ENCODE results near the gene AIFM1. TPM values are rescaled to one million over a fixed set of nuclear protein-coding genes. Genes with fewer than 3 reads are reported as not detected.

The AIFM1 gene
- total and polyA plus RNA-seq, 4 donors, result 14.4 to 35.8 (median 31.2) TPM

- no peak for TF ChIP-seq CTCF (IDR thresholded peaks at IDR 0.05; ENCODE audit: control extremely low read depth, extremely low read depth)
- DNase-seq, result no peak
- ATAC-seq (ENCODE audit: insufficient read depth, low FRiP score), result no peak
Measured at GRCh38 chrX:130176354-130176776, 10.7 kb upstream of the AIFM1 start.

GRCh38 chrX:130174937-130175336, 9.3 kb upstream of the AIFM1 start:
- ATAC-seq (ENCODE audit: insufficient read depth, low FRiP score) (no peak), DNase-seq (no peak)
- 85 to 100% methylated on average over 2 of the region's 2 CpGs for WGBS, 2 donors
- H3K27ac ChIP-seq (ENCODE audit: low read depth in 1 of 2, low read length in 1 of 2), result no peak overlapping the region
- no peaks in the 10 kb centered on the region for H3K36me3 ChIP-seq (ENCODE audit: control insufficient read depth in 4 of 4, insufficient read depth in 4 of 4, low read length in 4 of 4)
- TF ChIP-seq CTCF (IDR thresholded peaks at IDR 0.05; ENCODE audit: control extremely low read depth, extremely low read depth), result no peak
- peaks cover 0 to 5% (median 5%) of the 10 kb centered on the region in 3 donors for H3K27me3 ChIP-seq (ENCODE audit: control insufficient read depth in 3 of 3, insufficient read depth in 3 of 3, low read length in 2 of 3)
- no peaks in the 10 kb centered on the region for H3K9me3 ChIP-seq (ENCODE audit: control insufficient read depth in 4 of 4, insufficient read depth in 3 of 4, low read length in 3 of 4)
- H3K4me3 ChIP-seq, result no peak overlapping the region
- peaks cover 0 to 10% (median 4%) of the 10 kb centered on the region in 5 donors for H3K4me1 ChIP-seq (ENCODE audit: control insufficient read depth in 5 of 5, insufficient read depth in 5 of 5, low read length in 5 of 5)
- no peak overlapping the region for H3K9ac ChIP-seq (ENCODE audit: insufficient read depth in 1 of 2, low read length in 2 of 2)

More at GRCh38 chrX:130176354-130176776, 10.7 kb upstream of the AIFM1 start:
- no peaks in the 10 kb centered on the region for H3K36me3 ChIP-seq (ENCODE audit: control insufficient read depth in 4 of 4, insufficient read depth in 4 of 4, low read length in 4 of 4)
- H3K9me3 ChIP-seq (ENCODE audit: control insufficient read depth in 4 of 4, insufficient read depth in 3 of 4, low read length in 3 of 4), result no peaks in the 10 kb centered on the region
- peaks cover 0 to 10% (median 4%) of the 10 kb centered on the region in 5 donors for H3K4me1 ChIP-seq (ENCODE audit: control insufficient read depth in 5 of 5, insufficient read depth in 5 of 5, low read length in 5 of 5)
- no peak overlapping the region for H3K4me3 ChIP-seq
- H3K27me3 ChIP-seq (ENCODE audit: control insufficient read depth in 3 of 3, insufficient read depth in 3 of 3, low read length in 2 of 3), result peaks cover 0 to 2% (median 0%) of the 10 kb centered on the region in 3 donors
- H3K9ac ChIP-seq (ENCODE audit: insufficient read depth in 1 of 2, low read length in 2 of 2), result no peak overlapping the region
- H3K27ac ChIP-seq (ENCODE audit: low read depth in 1 of 2, low read length in 1 of 2), result no peak overlapping the region

GRCh38 chrX:130174045-130174704, 8.5 kb upstream of the AIFM1 start:
- ATAC-seq (ENCODE audit: insufficient read depth, low FRiP score) (no peak), DNase-seq (peak in 1 of 3 donors; percentile 35)
- Histone ChIP-seq H3K9ac (ENCODE audit: insufficient read depth in 1 of 2, low read length in 2 of 2) (no peak overlapping the region), H3K27me3 (ENCODE audit: control insufficient read depth in 3 of 3, insufficient read depth in 3 of 3, low read length in 2 of 3) (peaks cover 0 to 8% (median 5%) of the 10 kb centered on the region in 3 donors), H3K4me3 (no peak overlapping the region), H3K27ac (ENCODE audit: low read depth in 1 of 2, low read length in 1 of 2) (peak overlapping the region; percentile 54 to 71), H3K4me1 (ENCODE audit: control insufficient read depth in 5 of 5, insufficient read depth in 5 of 5, low read length in 5 of 5) (peaks cover 0 to 10% (median 4%) of the 10 kb centered on the region in 5 donors), H3K36me3 (ENCODE audit: control insufficient read depth in 4 of 4, insufficient read depth in 4 of 4, low read length in 4 of 4) (no peaks in the 10 kb centered on the region), H3K9me3 (ENCODE audit: control insufficient read depth in 4 of 4, insufficient read depth in 3 of 4, low read length in 3 of 4) (no peaks in the 10 kb centered on the region)
- WGBS, 2 donors, result 58 to 67% methylated on average over 10 of the region's 10 CpGs
- TF ChIP-seq CTCF (IDR thresholded peaks at IDR 0.05; ENCODE audit: control extremely low read depth, extremely low read depth), result no peak

Data from lung (tissue), 12 donors.